K562 (cell line): ENCODE measurements around the gene MAD1L1. TPM values are rescaled to one million over a fixed set of nuclear protein-coding genes. Genes with fewer than 3 reads are reported as not detected.

Experiments used
- ARID2 ChIP-seq: fragments of 450-650 bp; IDR thresholded peaks from 2 replicates; pipeline ENCODE4 v1.6.1; 2017; ENCODE audit warnings: antibody characterized with exemption, mild to moderate bottlenecking
- CSDE1 ChIP-seq, 2 experiments: fragments of 450-650 bp; IDR thresholded peaks; 2 replicates each; pipeline ENCODE4 v1.6.1; 2016; ENCODE audit warnings: mild to moderate bottlenecking in 1 of 2
- CXXC5 ChIP-seq: fragments of 250-450 bp; sonication (Bioruptor Pico); IDR thresholded peaks from 2 replicates; pipeline ENCODE4 v1.8.0; 2022; ENCODE audit warnings: inconsistent platforms, mild to moderate bottlenecking, moderate library complexity
- FOSL1 ChIP-seq: fragments of 200-800 bp; sonication (Bioruptor generic); conservative IDR thresholded peaks from 2 replicates; pipeline ENCODE4 v1.6.1; 2016; ENCODE audit warnings: missing genetic modification characterization, missing compliant biosample characterization
- KDM2B ChIP-seq: fragments of 250-450 bp; sonication (Bioruptor Pico); IDR thresholded peaks from 2 replicates; pipeline ENCODE4 v1.8.0; 2021; ENCODE audit warnings: mild to moderate bottlenecking, moderate library complexity
- LCOR ChIP-seq: sonication (generic); formaldehyde crosslinking; IDR thresholded peaks from 2 replicates; pipeline ENCODE4 v1.8.0; 2022; ENCODE audit warnings: mild to moderate bottlenecking, missing genetic modification reagents
- NCOA4 ChIP-seq: fragments of 450-650 bp; IDR thresholded peaks from 2 replicates; pipeline ENCODE4 v1.6.1; 2018; ENCODE audit warnings: mild to moderate bottlenecking; ENCODE audit not compliant: partially characterized antibody
- NFIC ChIP-seq: fragments of 450-650 bp; IDR thresholded peaks from 2 replicates; pipeline ENCODE4 v1.6.1; 2017; ENCODE audit warnings: mild to moderate bottlenecking, inconsistent platforms
- POLR2AphosphoS5 ChIP-seq: IDR thresholded peaks from 2 replicates; pipeline ENCODE4 v1.6.1; 2011; ENCODE audit warnings: mild to moderate bottlenecking, low read depth, low read length, moderate library complexity; ENCODE audit not compliant: control insufficient read depth, insufficient read depth
- PREB ChIP-seq: sonication (generic); formaldehyde crosslinking; IDR thresholded peaks from 2 replicates; pipeline ENCODE4 v1.8.1; 2023; ENCODE audit warnings: mild to moderate bottlenecking, missing genetic modification reagents
- PRMT5 ChIP-seq: sonication (generic); formaldehyde crosslinking; IDR thresholded peaks from 2 replicates; pipeline ENCODE4 v1.5.0; 2020; ENCODE audit warnings: missing genetic modification reagents
- PURB ChIP-seq: sonication (generic); formaldehyde crosslinking; IDR thresholded peaks from 2 replicates; pipeline ENCODE4 v1.9.0; 2021; ENCODE audit warnings: low read depth, mild to moderate bottlenecking, missing genetic modification reagents
- SLC30A9 ChIP-seq: fragments of 250-450 bp; sonication (Bioruptor Pico); IDR thresholded peaks from 2 replicates; pipeline ENCODE4 v1.8.0; 2022; ENCODE audit warnings: mild to moderate bottlenecking, moderate library complexity
- SMARCA4 ChIP-seq: fragments of 450-650 bp; IDR thresholded peaks from 2 replicates; pipeline ENCODE4 v1.6.1; 2016
- STAG1 ChIP-seq: sonication (generic); formaldehyde crosslinking; IDR thresholded peaks from 2 replicates; pipeline ENCODE4 v1.5.0; 2020; ENCODE audit warnings: missing genetic modification reagents, borderline replicate concordance
- TAL1 ChIP-seq: fragments of 450-650 bp; IDR thresholded peaks from 2 replicates; pipeline ENCODE4 v1.6.1; 2016; ENCODE audit warnings: mild to moderate bottlenecking
- TARDBP ChIP-seq: fragments of 450-650 bp; IDR thresholded peaks from 2 replicates; pipeline ENCODE4 v1.6.1; 2016
- TCF7 ChIP-seq: sonication (generic); IDR thresholded peaks from 2 replicates; pipeline ENCODE4 v1.6.1; 2016; ENCODE audit warnings: antibody characterized with exemption, borderline replicate concordance
- ZFPM2 ChIP-seq: fragments of 250-450 bp; sonication (Bioruptor Pico); IDR thresholded peaks from 2 replicates; pipeline ENCODE4 v1.5.1; 2022; ENCODE audit warnings: mild to moderate bottlenecking
- ZKSCAN1 ChIP-seq: fragments of 150-350 bp; IDR thresholded peaks from 2 replicates; pipeline ENCODE4 v1.6.1; 2016; ENCODE audit warnings: low read depth, low read length
- ZNF121 ChIP-seq: sonication (generic); formaldehyde crosslinking; conservative IDR thresholded peaks from 2 replicates; pipeline ENCODE4 v1.8.0; 2022; ENCODE audit warnings: missing genetic modification reagents
- ZNF41 ChIP-seq: fragments of 250-450 bp; sonication (Bioruptor Pico); conservative IDR thresholded peaks from 2 replicates; pipeline ENCODE4 v1.4.0; 2020; ENCODE audit warnings: mild to moderate bottlenecking
- ZNF766 ChIP-seq: fragments of 200-800 bp; sonication (Bioruptor generic); conservative IDR thresholded peaks from 2 replicates; pipeline ENCODE4 v1.6.1; 2016; ENCODE audit warnings: missing genetic modification characterization, missing compliant biosample characterization
- polyA plus RNA-seq, 8 experiments: library from polyadenylated mRNA; depleted of rRNA in 4 of 8; stranded (reverse) in 5 of 8; unstranded in 3 of 8; fragments of >200 nt; fragmentation: Nextera tagmentation in 2 of 8; fragmentation: Illumina TruSeq in 1 of 8; extraction: Ambion mirVana in 2 of 8; extraction: Trizol in 1 of 8; gene quantifications; 2 replicates each; pipeline versions ENCODE4 v1.2.1 to v1.2.3, GENCODE V29; 2011 to 2014; ENCODE audit warnings: inconsistent platforms in 1 of 8, missing spikeins in 1 of 8
- total RNA-seq, 7 experiments: library from RNA; depleted of rRNA in 6 of 7; stranded (reverse); fragments of >200 nt in 6 of 7; fragmentation: Illumina TruSeq in 2 of 7; extraction: Trizol in 2 of 7; gene quantifications; 2 replicates each; pipeline versions ENCODE4 v1.2.1 to v1.2.3, GENCODE V29; 2011 to 2021; ENCODE audit warnings: low replicate concordance in 1 of 7
- TF ChIP-seq, protein P1 (sequence below): fragments of 250-450 bp; sonication (Bioruptor Pico); IDR thresholded peaks from 2 replicates; pipeline ENCODE4 v1.5.0; 2021; ENCODE audit warnings: mild to moderate bottlenecking, moderate library complexity
- TF ChIP-seq, protein P2 (sequence below), 2 experiments: fragments of 450-650 bp; conservative IDR thresholded peaks; 2 replicates each; pipeline ENCODE4 v1.6.1; 2017; ENCODE audit warnings: mild to moderate bottlenecking in 2 of 2, moderate library complexity in 2 of 2

The MAD1L1 gene
- total and polyA plus RNA-seq, 9 of the 15 experiments (the other 6 are each of a cell fraction or from before 2014, with no cell fraction given): 1.7 to 89.7 (median 18.0) TPM

DNA sequence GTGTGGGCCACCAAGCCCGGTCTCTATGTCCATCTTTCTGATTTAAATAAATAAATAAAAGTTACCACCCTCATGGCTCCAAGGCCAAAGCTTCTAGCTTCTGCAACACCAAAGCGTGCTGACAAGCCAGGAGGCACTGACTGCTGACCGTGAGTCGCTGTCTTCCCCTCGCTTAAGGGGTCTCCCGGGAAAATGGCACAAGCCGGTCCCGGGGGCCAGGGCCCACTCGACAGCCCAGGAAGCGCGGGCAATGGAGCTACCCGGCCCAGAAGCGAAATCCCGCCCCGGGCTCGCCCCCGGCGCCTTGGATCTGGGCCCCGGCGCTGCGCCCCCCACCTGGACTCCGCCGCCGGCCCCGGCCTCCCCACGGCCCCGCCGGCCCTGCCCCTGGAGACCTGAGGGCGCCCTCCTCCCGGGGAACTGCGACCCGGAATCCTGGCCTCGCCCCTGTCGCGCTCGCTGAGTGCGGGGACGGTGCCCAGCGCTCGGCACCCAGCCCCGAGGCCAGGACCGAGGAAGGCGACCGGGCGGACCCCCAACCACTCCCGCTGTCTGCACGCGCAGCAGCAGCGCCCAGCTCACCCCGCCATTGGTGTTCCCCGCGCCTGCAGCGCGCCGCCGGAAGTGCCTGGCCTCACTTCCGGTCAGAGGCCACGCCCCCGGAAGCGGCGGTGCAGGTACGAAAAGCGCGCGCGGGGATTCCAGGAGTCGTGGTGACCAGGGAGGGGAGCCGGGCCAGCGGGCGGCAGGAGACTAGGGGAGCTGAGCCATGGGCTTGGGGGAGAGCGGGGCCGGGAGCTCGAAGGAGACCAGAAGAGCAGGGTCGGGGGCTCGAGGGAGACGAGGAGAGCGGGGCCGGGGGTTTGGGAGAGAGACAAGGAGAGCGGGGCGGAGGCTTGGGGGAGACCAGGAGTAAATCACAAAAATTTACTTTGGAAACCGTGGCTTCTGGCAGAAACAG lies 9.1 kb upstream of the MAD1L1 start, which contains the start of the genes MRM2 and NUDT1 (continued):
- TF ChIP-seq, protein P1, sequence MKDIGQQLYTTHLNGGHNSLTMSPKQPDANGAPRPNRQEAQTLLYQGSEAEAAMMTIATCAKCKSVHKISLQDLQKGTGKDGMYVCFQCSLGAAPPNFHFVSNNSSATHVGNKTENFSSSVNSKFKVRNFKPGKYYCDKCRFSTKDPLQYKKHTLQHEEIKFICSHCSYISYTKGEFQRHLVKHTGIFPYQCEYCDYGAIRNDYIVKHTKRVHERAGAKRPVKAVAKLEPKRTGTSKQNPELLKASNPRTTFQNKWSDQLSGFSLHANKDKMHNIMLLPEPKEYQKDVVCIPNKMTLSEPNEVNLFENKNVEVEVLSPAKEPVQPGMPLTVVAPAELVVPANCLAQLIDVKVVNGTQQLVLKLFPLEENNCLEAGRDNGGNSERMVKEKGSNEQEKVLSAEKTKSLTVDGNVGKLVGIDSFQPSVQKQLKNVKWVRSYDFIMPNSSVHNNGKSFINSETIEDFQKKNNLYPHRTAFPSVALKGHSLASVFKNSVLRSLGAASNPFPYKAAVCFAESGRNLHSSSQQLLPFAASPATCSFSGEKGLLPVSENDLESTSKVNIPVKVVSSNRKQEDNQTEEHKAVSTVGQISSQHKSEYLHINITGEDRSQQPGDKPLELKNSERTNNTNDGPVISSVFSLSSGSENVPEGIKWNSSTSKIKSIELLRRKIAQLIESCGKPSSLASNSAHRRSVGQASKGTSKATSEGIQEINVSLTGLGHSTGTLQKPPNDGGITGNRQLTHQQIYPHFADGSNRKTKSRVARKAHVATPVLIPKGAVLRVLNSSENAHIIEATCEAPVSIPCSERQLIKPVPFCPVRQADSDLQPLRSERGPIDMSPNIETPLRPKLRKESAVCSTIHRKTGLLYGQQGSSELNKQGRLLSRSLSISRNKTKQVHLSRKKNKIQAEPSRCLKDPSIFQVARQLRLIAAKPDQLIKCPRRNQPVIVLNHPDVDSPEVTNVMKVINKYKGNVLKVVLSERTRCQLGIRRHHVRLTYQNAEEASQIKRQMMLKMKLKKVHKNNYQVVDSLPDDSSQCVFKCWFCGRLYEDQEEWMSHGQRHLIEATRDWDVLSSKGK (CRISPR knock-in tag): no peak
- TF ChIP-seq PRMT5 (CRISPR knock-in tag) (no peak), LCOR (CRISPR knock-in tag) (peak; percentile 59; the same call in 1 of the 2 replicates), SMARCA4 (no peak), KDM2B (CRISPR knock-in tag) (no peak), FOSL1 (tag) (no peak), NCOA4 (no peak), ZNF121 (CRISPR knock-in tag) (no peak), CSDE1 (IDR thresholded peaks at IDR 0.05) (no peak), TCF7 (no peak), POLR2AphosphoS5 (peak; percentile 89), ARID2 (no peak), ZNF766 (0 out of 2 replicates have a peak, but pooled peaks have one; percentile 46), SLC30A9 (CRISPR knock-in tag) (no peak), STAG1 (CRISPR knock-in tag) (no peak), ZNF41 (CRISPR knock-in tag) (no peak), ZKSCAN1 (0 out of 2 replicates have a peak, but pooled peaks have one; percentile 40), CXXC5 (CRISPR knock-in tag) (peak; percentile 79), PURB (no peak), TAL1 (no peak), NFIC (peak; percentile 38), PREB (CRISPR knock-in tag) (no peak), ZFPM2 (no peak), TARDBP (no peak)
- TF ChIP-seq, protein P2, sequence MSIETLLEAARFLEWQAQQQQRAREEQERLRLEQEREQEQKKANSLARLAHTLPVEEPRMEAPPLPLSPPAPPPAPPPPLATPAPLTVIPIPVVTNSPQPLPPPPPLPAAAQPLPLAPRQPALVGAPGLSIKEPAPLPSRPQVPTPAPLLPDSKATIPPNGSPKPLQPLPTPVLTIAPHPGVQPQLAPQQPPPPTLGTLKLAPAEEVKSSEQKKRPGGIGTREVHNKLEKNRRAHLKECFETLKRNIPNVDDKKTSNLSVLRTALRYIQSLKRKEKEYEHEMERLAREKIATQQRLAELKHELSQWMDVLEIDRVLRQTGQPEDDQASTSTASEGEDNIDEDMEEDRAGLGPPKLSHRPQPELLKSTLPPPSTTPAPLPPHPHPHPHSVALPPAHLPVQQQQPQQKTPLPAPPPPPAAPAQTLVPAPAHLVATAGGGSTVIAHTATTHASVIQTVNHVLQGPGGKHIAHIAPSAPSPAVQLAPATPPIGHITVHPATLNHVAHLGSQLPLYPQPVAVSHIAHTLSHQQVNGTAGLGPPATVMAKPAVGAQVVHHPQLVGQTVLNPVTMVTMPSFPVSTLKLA (conservative IDR thresholded peaks at IDR 0.05): peak; percentile 91 to 96
